ENCODE measurements around the gene GORAB.

The GORAB gene

GRCh38 chr1:170539154-170539553, 7.2 kb downstream of the GORAB start:
- DNase-seq = no peak

- peak; percentile 26 for DNase-seq
These were observed 12.7 kb downstream of the GORAB start for GRCh38 chr1:170544624-170545023.

GRCh38 chr1:170545476-170545875, 13.5 kb downstream of the GORAB start:
- DNase-seq = no peak

- no peak for DNase-seq
These were observed 15.3 kb downstream of the GORAB start for GRCh38 chr1:170547255-170547654.

- no peak for DNase-seq
These were observed 16.5 kb downstream of the GORAB start for GRCh38 chr1:170548497-170548896.

- DNase-seq = no peak
These were observed 23.4 kb downstream of the GORAB start for GRCh38 chr1:170555370-170555769.

GRCh38 chr1:170556917-170557316, 25.0 kb downstream of the GORAB start:
- DNase-seq = no peak

GRCh38 chr1:170558731-170559130, 26.8 kb downstream of the GORAB start:
- DNase-seq = no peak

GRCh38 chr1:170559166-170559565, 27.2 kb downstream of the GORAB start:
- DNase-seq = no peak

- DNase-seq = no peak
These were observed 28.8 kb downstream of the GORAB start for GRCh38 chr1:170560681-170561285.

GRCh38 chr1:170562646-170563338, 30.8 kb downstream of the GORAB start:
- DNase-seq = no peak

GRCh38 chr1:170567214-170567613, 35.2 kb downstream of the GORAB start:
- no peak for DNase-seq

GRCh38 chr1:170568197-170568596, 36.2 kb downstream of the GORAB start:
- DNase-seq = no peak

- no peak for DNase-seq
These were observed 45.0 kb downstream of the GORAB start for GRCh38 chr1:170576980-170577379.

GRCh38 chr1:170578359-170578758, 46.4 kb downstream of the GORAB start:
- no peak for DNase-seq

- DNase-seq = no peak
These were observed 48.9 kb downstream of the GORAB start for GRCh38 chr1:170580636-170581440.

- no peak for DNase-seq
These were observed 51.2 kb downstream of the GORAB start for GRCh38 chr1:170583186-170583585.

- DNase-seq = no peak
These were observed 54.6 kb downstream of the GORAB start for GRCh38 chr1:170586321-170587252.

- DNase-seq = no peak
These were observed 55.3 kb downstream of the GORAB start for GRCh38 chr1:170587253-170587593.

GRCh38 chr1:170590921-170591705, 59.1 kb downstream of the GORAB start:
- DNase-seq = no peak

- no peak for DNase-seq
These were observed 60.7 kb downstream of the GORAB start for GRCh38 chr1:170592591-170593111.

All from NCI-H1092 treated with DMSO at 0.1 percent for 48 hours (cell line).